Epithelial cell of esophagus (primary cell): ENCODE results near the gene ENKUR.

ENCODE experiments used
- DNase-seq: peaks from one replicate; pipeline ENCODE4 v3.0.0; 2010; ENCODE audit warnings: low read depth
- H3K4me3 ChIP-seq: 2 replicates; pipeline ENCODE4 v1.5.1; 2011; ENCODE audit warnings: mild to moderate bottlenecking, low read length, control low read depth
- TF ChIP-seq, protein P1 (sequence below): IDR thresholded peaks from 2 replicates; pipeline ENCODE4 v1.5.1; 2011; ENCODE audit warnings: low read depth, mild to moderate bottlenecking, low read length, control low read depth, inconsistent platforms; ENCODE audit not compliant: insufficient read depth; ENCODE audit errors: missing control alignments

Gene ENKUR

GRCh38 chr10:25015828-25016375, at the start of gene ENKUR:
Gene ENKUR (minus strand): TSS chr10:25016158. CDS start chr10:25015936, 222 bp downstream.
- TF ChIP-seq, protein P1, sequence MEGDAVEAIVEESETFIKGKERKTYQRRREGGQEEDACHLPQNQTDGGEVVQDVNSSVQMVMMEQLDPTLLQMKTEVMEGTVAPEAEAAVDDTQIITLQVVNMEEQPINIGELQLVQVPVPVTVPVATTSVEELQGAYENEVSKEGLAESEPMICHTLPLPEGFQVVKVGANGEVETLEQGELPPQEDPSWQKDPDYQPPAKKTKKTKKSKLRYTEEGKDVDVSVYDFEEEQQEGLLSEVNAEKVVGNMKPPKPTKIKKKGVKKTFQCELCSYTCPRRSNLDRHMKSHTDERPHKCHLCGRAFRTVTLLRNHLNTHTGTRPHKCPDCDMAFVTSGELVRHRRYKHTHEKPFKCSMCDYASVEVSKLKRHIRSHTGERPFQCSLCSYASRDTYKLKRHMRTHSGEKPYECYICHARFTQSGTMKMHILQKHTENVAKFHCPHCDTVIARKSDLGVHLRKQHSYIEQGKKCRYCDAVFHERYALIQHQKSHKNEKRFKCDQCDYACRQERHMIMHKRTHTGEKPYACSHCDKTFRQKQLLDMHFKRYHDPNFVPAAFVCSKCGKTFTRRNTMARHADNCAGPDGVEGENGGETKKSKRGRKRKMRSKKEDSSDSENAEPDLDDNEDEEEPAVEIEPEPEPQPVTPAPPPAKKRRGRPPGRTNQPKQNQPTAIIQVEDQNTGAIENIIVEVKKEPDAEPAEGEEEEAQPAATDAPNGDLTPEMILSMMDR, result no peak
- DNase-seq, result peak; percentile 93
- peak within 1 kb of the TSS; percentile 83 for H3K4me3 ChIP-seq

DNA sequence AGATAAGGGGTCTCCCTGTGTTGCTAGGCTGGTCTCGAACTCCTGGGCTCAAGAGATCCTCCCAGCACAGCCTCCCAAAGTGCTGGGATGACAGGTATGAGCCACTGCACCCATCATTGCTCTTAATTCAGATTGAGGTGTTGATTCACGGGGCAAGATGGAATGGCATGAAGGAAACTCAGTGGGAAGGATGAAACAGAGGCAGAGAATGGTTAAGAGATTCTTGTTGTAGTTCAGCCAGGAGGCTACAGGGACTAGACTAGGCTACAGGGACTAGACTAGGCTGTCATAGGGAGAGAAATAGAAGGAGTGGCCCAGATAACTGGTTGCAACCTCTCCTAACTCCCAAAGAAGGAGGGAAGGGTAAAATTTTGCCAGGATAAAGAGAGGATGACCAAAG, 48.4 kb upstream of the ENKUR start:
- DNase-seq, result peak; percentile 23
- no peak overlapping the region for H3K4me3 ChIP-seq
- TF ChIP-seq, protein P1, result no peak

GRCh38 chr10:25063644-25064043, 47.7 kb upstream of the ENKUR start:
- DNase-seq, result no peak
- H3K4me3 ChIP-seq, result no peak overlapping the region
- TF ChIP-seq, protein P1, result no peak

DNA sequence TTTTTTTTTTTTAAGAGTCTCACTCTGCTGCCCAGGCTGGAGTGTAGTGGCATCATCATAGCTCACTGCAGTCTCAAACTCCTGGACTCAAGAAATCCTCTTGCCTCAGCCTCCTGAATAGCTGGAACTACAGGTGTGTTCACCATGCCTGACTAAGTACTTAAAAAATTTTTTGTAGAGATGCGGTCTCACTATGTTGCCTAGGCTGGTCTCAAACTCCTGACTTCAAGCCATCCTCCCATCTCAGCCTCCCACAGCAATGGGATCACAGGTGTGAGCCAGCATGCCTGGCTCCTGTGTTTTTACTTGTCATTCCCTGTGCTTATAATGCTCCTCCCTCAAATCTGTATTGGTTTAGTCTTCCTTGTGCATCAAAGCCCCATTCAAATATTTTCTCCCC, 47.2 kb upstream of the ENKUR start:
- H3K4me3 ChIP-seq, result no peak overlapping the region
- TF ChIP-seq, protein P1, result no peak
- no peak for DNase-seq

- TF ChIP-seq, protein P1, result no peak
- DNase-seq, result peak; percentile 78
- no peak overlapping the region for H3K4me3 ChIP-seq
Observed at GRCh38 chr10:25061711-25062449, 45.9 kb upstream of the ENKUR start.

DNA sequence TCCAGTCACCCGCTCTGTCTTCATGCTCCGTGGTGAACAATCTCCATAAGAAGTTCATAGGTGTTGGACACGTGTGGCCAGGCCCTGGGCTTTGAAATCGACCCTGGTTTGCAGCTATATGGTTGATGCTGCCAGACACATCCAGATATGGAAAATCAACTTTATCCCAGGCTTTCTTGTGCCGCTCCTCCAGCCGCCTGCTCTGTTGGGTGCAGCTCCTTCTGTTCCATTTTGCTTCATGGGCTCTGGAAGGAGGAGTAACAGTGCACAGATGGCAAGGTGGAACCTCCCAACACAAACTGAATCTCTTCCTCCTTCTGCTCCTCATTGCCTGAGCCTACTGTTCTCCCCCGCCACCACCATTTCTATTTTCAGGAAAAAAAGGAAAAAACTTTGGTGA, 45.2 kb upstream of the ENKUR start:
- DNase-seq, result no peak
- no peak overlapping the region for H3K4me3 ChIP-seq
- TF ChIP-seq, protein P1, result no peak
